Gastroesophageal sphincter (tissue), 4 donors: ENCODE measurements around the gene TTLL13. TPM values are rescaled to one million over a fixed set of nuclear protein-coding genes. Genes with fewer than 3 reads are reported as not detected.
"Not testable (repeated sequence)": the region's sequence is repeated elsewhere in the genome, so short reads cannot be mapped to it uniquely, and the experiment has no call there.

ENCODE experiments used
- ATAC-seq: fragments of 150-250 bp; one replicate; pipeline ENCODE4 v1.9.1; 2016; ENCODE audit warnings: mild to moderate bottlenecking, moderate library complexity
- H3K27ac ChIP-seq, 4 donors: fragments of 200-600 bp; sonication (generic) in 3 of 4; 1 replicate in 3 of 4; 2 replicates in 1 of 4; pipeline ENCODE4 v1.5.1; 2016 to 2019
- H3K27me3 ChIP-seq: fragments of 200-600 bp; sonication (generic); one replicate; pipeline ENCODE4 v1.5.1; 2019
- H3K36me3 ChIP-seq, 2 donors: fragments of 200-600 bp; sonication (generic); one replicate each; pipeline ENCODE4 v1.5.1; 2019; ENCODE audit warnings: control low read depth in 1 of 2
- H3K4me1 ChIP-seq, 3 donors: fragments of 200-600 bp; sonication (generic); 1 replicate in 2 of 3; 2 replicates in 1 of 3; pipeline ENCODE4 v1.5.1; 2016 to 2019; ENCODE audit warnings: control low read depth in 2 of 3
- H3K4me3 ChIP-seq, 2 donors: fragments of 200-600 bp; sonication (generic); one replicate each; pipeline ENCODE4 v1.5.1; 2019; ENCODE audit warnings: mild to moderate bottlenecking in 1 of 2, moderate library complexity in 1 of 2
- H3K9me3 ChIP-seq, 3 donors: fragments of 200-600 bp; sonication (generic); one replicate each; pipeline ENCODE4 v1.5.1; 2017 to 2019; ENCODE audit warnings: control low read depth in 2 of 3
- EP300 ChIP-seq: sonication (generic); formaldehyde crosslinking; IDR thresholded peaks from one replicate; pipeline ENCODE4 v1.6.1; 2017; ENCODE audit warnings: antibody characterized with exemption, mild to moderate bottlenecking
- POLR2A ChIP-seq, 2 donors: fragments of 450-650 bp; IDR thresholded peaks; one replicate each; pipeline ENCODE4 v1.6.1; 2017; ENCODE audit warnings: antibody characterized with exemption in 2 of 2, mild to moderate bottlenecking in 2 of 2, moderate library complexity in 1 of 2
- POLR2AphosphoS5 ChIP-seq: sonication (generic); formaldehyde crosslinking; IDR thresholded peaks from one replicate; pipeline ENCODE4 v1.6.1; 2017; ENCODE audit warnings: antibody characterized with exemption
- WGBS, 2 donors: methylation state at CpG; one replicate each; pipeline ENCODE4 v1.1.5; 2018; ENCODE audit warnings: low coverage in 1 of 2; 5-methylcytosine and 5-hydroxymethylcytosine counted together
- total RNA-seq, 4 donors: library from RNA; depleted of rRNA; stranded (reverse); fragments of >200 nt; gene quantifications; one replicate each; pipeline ENCODE4 v1.1.0, GENCODE V29; 2016
- TF ChIP-seq, protein P1 (sequence below), 4 experiments: fragments of 200-600 bp in 2 of 4; fragments of 450-650 bp in 2 of 4; sonication (generic) in 1 of 4; IDR thresholded peaks; one replicate each; pipeline ENCODE4 v1.5.1; 2017 to 2019; ENCODE audit warnings: antibody characterized with exemption in 4 of 4, mild to moderate bottlenecking in 2 of 4, moderate library complexity in 2 of 4

The TTLL13 gene
- total RNA-seq, 4 donors from 2014 or later: 0.54 TPM; not detected in 3

DNA sequence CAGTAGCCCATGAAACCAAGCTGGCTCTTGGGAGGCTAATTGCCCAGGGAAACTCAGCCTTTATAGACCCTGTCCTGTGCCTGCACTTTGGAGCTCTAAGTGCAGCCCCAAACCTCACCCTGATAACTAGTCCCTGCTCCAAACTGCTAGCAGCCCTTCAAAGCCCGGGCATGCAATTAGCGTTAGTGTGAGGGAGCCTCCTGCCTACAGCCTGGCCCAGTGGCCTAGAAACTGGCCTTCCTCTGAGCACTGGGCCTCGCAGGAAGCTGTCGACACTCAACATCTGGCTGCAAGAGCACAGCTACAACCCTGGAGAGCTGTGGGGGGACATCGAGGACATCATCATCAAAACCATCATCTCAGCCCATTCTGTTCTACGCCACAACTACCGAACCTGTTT, 8.4 kb downstream of the TTLL13 start:
- WGBS, 2 donors: 83% methylated on average over 6 of the region's 7 CpGs; no CpG with 5 or more reads in 1 of the 2 donors
- H3K27ac ChIP-seq: no peak overlapping the region
- no peaks in the 10 kb centered on the region for H3K36me3 ChIP-seq
- no peaks in the 10 kb centered on the region for H3K9me3 ChIP-seq
- no peaks in the 10 kb centered on the region for H3K4me1 ChIP-seq
- TF ChIP-seq, protein P1, sequence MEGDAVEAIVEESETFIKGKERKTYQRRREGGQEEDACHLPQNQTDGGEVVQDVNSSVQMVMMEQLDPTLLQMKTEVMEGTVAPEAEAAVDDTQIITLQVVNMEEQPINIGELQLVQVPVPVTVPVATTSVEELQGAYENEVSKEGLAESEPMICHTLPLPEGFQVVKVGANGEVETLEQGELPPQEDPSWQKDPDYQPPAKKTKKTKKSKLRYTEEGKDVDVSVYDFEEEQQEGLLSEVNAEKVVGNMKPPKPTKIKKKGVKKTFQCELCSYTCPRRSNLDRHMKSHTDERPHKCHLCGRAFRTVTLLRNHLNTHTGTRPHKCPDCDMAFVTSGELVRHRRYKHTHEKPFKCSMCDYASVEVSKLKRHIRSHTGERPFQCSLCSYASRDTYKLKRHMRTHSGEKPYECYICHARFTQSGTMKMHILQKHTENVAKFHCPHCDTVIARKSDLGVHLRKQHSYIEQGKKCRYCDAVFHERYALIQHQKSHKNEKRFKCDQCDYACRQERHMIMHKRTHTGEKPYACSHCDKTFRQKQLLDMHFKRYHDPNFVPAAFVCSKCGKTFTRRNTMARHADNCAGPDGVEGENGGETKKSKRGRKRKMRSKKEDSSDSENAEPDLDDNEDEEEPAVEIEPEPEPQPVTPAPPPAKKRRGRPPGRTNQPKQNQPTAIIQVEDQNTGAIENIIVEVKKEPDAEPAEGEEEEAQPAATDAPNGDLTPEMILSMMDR (IDR thresholded peaks at IDR 0.05): no peak
- TF ChIP-seq POLR2AphosphoS5: no peak
- TF ChIP-seq EP300: no peak
- no peak for TF ChIP-seq POLR2A (IDR thresholded peaks at IDR 0.05)
- H3K4me3 ChIP-seq: no peak overlapping the region
- ATAC-seq: no peak
- H3K27me3 ChIP-seq: no peaks in the 10 kb centered on the region

DNA sequence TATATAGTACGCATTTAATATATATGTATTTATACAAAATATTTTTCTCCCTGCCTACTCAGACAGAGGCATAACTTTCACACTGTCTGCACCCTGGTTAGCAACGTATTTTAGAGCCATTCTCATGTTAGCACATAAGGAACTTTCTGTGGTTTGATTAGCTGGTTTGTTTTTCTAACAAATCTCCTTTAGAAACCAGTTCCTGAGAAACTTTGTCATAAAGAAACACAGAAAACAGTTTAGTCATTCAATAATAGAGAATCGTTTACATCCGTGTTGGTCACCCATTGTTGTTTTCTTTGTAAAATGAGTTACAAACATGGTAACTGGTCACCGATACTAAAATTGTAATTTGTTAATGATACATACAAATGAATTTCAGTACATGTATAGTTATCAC, 10.2 kb downstream of the TTLL13 start:
- no peak for TF ChIP-seq POLR2A (IDR thresholded peaks at IDR 0.05)
- no peak for TF ChIP-seq EP300
- TF ChIP-seq POLR2AphosphoS5: no peak
- TF ChIP-seq, protein P1 (IDR thresholded peaks at IDR 0.05): no peak
- H3K9me3 ChIP-seq: no peaks in the 10 kb centered on the region
- no peaks in the 10 kb centered on the region for H3K27me3 ChIP-seq
- 85 to 91% methylated on average over 5 of the region's 5 CpGs for WGBS, 2 donors
- no peak overlapping the region for H3K4me3 ChIP-seq
- peaks cover 0 to 6% (median 4%) of the 10 kb centered on the region in 3 donors for H3K4me1 ChIP-seq
- H3K27ac ChIP-seq: no peak overlapping the region
- no peak for ATAC-seq
- no peaks in the 10 kb centered on the region for H3K36me3 ChIP-seq

DNA sequence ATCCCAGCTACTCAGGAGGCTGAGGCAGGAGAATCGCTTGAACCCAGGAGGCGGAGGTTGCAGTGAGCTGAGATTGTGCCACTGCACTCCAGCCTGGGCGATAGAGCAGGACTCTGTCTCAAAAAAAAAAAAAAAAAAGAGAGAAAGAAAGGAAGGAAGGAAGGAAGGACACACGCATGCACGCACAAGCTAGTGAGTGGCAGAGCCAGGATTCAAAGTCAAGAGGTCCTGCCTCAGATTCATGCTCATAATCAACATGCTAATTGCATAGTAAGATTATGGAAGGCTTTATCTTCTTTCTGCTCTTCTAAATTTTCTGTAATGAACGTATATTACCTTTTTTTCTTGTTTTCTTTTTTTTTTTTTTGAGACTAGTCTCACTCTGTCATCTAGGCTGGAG, 11.4 kb downstream of the TTLL13 start:
- not testable (repeated sequence) for ATAC-seq, H3K36me3 ChIP-seq, H3K27me3 ChIP-seq, H3K27ac ChIP-seq, H3K4me3 ChIP-seq, H3K9me3 ChIP-seq
- H3K4me1 ChIP-seq: peaks cover 2 to 11% (median 8%) of the 10 kb centered on the region in 3 donors
- 84 to 91% methylated on average over 5 to 6 of the region's 6 CpGs for WGBS, 2 donors

DNA sequence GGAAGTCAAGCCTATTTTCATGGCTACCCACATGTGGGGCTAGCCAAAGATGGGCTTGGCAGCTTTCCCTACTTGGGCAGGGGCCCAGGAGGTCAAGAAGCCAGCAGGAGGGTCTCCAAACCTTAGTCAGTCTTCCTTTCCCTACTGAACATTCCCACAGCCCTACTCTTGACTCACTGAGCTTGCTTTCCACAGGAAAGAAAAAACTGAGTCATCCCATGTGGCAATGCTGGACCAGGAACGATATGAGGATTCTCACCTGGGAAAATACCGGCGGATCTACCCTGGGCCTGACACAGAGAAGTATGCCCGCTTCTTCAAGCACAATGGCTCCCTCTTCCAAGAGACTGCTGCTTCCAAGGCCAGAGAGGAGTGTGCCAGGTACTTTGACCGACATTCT, 12.5 kb downstream of the TTLL13 start:
- no peak for ATAC-seq
- H3K27me3 ChIP-seq: no peaks in the 10 kb centered on the region
- no peaks in the 10 kb centered on the region for H3K9me3 ChIP-seq
- H3K4me1 ChIP-seq: peaks cover 2 to 16% (median 10%) of the 10 kb centered on the region in 3 donors
- 80 to 81% methylated on average over 3 to 4 of the region's 5 CpGs for WGBS, 2 donors
- no peaks in the 10 kb centered on the region for H3K36me3 ChIP-seq
- no peak overlapping the region for H3K4me3 ChIP-seq
- no peak for TF ChIP-seq POLR2AphosphoS5
- no peak overlapping the region for H3K27ac ChIP-seq

DNA sequence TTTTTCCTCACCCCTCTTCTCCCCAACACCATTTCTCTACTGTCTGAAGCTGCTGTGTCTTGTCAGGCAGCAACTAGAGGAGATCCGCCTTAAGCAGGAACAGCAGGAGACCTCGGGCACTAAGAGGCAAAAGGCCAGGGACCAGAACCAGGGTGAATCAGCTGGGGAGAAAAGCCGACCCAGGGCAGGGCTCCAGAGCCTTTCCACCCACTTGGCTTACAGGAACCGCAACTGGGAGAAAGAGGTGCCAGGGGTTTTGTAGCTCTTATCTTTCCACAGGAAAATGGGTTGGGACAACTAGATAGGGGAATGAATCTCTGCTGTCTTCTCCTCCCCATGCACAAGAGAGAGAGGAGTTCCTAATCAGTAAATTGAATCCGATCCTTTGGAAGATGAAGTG, 13.1 kb downstream of the TTLL13 start:
- TF ChIP-seq, protein P1 (IDR thresholded peaks at IDR 0.05): no peak
- Histone ChIP-seq H3K4me1 (peaks cover 3 to 22% (median 17%) of the 10 kb centered on the region in 3 donors), H3K4me3 (no peak overlapping the region), H3K27me3 (no peaks in the 10 kb centered on the region), H3K36me3 (no peaks in the 10 kb centered on the region), H3K27ac (no peak overlapping the region), H3K9me3 (no peaks in the 10 kb centered on the region)
- 71% methylated on average over 4 of the region's 5 CpGs; no CpG with 5 or more reads in 1 of the 2 donors for WGBS, 2 donors
- no peak for ATAC-seq

DNA sequence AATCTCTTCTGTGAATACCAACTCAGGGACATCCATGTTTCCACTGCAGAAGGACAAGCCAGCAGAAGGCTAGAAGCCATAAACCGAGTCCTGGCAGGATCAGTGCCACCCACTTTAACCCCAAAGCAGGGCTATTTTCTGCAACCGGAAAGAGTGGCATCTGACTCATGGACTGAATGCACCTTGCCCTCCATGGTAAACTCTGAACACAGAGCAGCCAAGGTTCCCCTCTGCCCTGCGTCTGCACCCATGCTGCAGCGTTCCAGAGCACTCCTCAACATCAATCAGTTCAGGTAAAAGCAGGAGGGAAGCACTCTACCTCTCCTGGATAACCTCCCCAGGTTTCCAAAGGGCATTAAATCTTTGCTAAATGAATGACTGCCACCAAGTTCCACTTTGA, 15.3 kb downstream of the TTLL13 start:
- Histone ChIP-seq H3K4me1 (peaks cover 9 to 44% (median 24%) of the 10 kb centered on the region in 3 donors), H3K9me3 (no peaks in the 10 kb centered on the region), H3K27me3 (no peaks in the 10 kb centered on the region), H3K27ac (peak overlapping the region; percentile 92 to 99 (median 98)), H3K36me3 (peaks cover 0 to 12% of the 10 kb centered on the region in 2 donors), H3K4me3 (peak overlapping the region; percentile 70 to 86)
- no peak for ATAC-seq
- TF ChIP-seq, protein P1 (IDR thresholded peaks at IDR 0.05): no peak
- TF ChIP-seq POLR2A (IDR thresholded peaks at IDR 0.05): no peak
- no peak for TF ChIP-seq POLR2AphosphoS5
- no peak for TF ChIP-seq EP300
- WGBS, 2 donors: 17 to 24% methylated on average over 1 to 4 of the region's 4 CpGs
